Frontal cortex (tissue), 4 donors: ENCODE measurements around the gene ADAMTS2. TPM values are rescaled to one million over a fixed set of nuclear protein-coding genes. Genes with fewer than 3 reads are reported as not detected.
A peak's percentile ranks its signal among the peaks of the same experiment; 100 is the strongest.
"Not testable (repeated sequence)": the region's sequence is repeated elsewhere in the genome, so short reads cannot be mapped to it uniquely, and the experiment has no call there.

Experiments used
- DNase-seq, 2 donors: peaks; one replicate each; pipeline ENCODE4 v3.0.0; 2012; ENCODE audit warnings: low spot score in 2 of 2
- FAIRE-seq: peaks from 2 replicates; lab custom pipeline; 2012; peaks lifted over from hg19 to GRCh38; lab: Jason Lieb, UNC
- total RNA-seq: library from RNA; depleted of rRNA; stranded (reverse); fragments of >200 nt; gene quantifications from one replicate; pipeline ENCODE4 v1.2.3, GENCODE V29; 2014
- donor health status: control.
- donor health status: control.
- donor health status: control.

The ADAMTS2 gene
- total RNA-seq, 1 donor from 2014 or later, result 3.3 TPM

DNA sequence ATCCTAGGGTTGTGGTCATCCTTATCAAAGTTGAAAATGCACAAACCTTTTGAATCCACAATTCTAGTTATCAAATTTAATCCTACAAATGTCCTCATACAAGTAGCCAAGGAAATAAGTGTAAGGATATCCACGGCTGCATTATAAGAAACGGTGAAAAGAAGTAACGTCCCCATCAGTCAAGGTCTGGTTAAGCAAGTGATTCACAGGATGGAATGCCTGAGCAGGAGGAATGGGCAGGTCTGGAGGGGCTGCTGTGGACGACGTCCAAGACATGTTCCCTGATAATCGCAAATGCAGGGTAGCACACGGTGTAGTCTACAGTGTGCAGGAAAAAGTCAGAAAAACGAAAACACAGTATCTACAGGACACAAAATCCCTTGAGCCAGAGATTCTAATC is 118.6 kb downstream of the ADAMTS2 start:
- DNase-seq, result no peak
- no peak for FAIRE-seq

DNA sequence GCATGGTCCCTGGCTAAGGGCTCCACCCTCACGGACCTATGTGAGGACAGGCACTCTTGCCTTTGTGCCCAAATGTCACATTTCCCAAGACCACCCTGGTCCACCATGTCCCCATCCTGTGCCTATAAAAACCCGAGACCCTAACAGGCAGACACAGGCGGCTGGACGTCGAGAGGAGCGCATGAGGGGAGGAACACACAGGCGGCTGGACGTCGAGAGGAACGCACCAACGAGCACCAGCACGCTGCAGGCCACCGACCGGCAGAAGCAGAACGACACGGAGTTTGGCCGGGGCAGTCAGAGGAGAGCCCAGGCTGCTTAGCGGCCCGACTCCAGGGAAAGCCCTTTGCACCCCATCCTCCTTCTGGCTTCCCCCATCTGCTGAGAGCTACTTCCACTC is 119.9 kb downstream of the ADAMTS2 start:
- no peak for DNase-seq
- no peak for FAIRE-seq

DNA sequence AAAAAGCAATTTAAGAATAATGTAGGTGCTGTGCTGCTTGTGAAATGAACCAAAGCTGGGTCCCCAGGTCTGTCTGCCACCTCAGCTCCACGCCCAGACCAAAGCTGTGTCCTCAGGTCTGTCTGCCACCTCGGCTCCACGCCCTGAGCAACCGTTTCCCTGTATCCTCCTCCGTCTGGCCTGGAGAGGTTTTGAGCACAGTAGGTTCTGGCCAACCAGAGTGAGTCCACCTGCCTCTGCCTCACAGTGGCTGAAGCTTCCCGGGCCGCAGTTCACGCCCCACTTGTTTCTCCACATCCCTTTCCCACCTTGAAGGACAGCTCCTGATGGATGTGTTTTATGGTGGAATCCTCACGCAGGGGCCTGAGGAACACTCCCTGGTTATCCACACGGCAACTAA is 120.5 kb downstream of the ADAMTS2 start:
- no peak for FAIRE-seq
- DNase-seq, result no peak

DNA sequence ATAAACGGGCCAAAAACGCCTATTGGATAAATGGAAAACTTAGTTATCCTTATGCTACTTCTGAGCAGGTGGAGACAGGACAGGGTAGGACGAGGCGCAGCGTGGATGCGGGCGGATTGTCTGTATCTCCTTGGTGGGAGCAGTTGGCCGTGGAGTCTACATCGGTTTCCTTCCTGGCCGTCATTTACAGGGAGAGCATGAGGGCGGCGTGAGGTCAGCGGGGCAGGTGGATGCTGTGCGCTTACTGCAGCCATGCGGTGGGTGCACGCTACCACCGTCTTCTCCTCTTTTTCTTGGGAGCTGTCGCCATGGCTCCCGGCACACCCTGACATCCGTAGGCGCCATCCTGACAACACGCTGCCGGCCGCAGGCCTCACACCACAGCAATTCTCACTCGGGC is 121.3 kb downstream of the ADAMTS2 start:
- FAIRE-seq (no peak), DNase-seq (no peak)

DNA sequence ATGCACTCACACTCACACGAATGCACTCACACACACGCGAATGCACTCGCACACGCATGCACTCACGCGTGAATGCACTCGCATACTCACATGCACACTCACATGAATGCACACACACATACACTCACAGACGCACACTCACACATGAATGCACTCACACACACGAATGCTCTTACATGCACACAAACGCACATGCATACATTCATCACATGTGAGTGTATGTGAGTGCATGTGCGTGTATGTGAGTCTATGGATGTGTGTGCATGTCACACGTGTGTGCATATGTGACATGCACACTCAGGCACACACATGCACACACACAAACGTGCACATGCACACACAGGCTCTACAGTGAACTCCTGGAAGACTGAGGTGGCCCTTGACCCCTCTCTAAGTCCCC is 121.7 kb downstream of the ADAMTS2 start:
- FAIRE-seq (no peak), DNase-seq (no peak)

DNA sequence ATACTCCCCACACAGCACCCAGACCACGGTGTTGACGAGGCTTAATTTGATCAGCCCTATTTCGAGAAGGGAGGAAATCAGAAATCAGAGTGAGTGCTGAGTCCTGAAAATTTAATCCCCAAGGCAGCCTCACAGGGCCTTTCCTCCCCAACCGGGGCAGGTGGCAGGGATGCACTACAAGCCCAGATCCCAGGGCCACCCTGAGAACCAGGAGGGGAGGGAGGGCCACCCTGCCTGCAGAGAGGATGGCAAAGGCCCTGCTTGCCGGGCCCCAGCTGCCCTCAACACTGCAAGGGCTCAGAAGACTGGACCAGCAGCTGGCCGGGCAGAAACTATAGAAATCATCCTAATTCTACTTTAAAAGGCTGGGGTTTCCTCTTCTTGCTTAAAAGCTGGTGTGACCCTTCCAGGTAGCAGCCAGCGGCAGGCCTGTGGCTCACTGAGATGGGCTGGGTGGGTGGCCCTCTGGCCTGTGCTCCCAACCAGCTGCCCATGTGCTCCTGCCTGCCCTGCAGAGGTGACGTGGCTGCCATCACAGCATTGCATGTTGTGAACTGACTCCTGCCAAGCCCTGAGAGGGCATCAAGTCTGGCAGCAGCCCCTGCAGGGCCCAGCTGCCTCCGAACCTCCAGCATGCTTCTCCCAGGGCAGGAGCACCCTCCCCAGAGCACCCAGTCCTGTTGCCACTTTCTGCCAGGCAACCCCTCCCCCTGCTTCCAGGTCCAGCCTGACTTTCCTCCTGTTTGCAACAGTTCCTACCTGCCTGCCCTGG is 122.8 kb downstream of the ADAMTS2 start:
- DNase-seq (no peak), FAIRE-seq (no peak)

DNA sequence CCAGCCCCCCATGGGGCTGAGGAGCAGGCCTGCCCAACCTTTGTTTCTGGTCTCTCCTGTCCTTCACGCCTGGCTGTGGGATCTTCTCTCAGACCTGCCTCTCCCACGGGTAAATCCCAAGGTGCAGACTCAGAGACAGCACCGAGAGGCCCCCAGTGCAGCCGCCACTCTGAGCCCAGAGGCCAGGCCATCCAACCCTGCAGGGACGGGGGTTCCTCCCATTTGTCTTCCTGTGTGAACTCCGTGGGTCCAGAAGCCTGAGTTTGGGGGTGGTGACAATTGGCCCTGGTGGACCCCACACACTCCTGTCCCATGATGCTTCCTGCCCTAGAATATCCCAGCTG is 123.4 kb downstream of the ADAMTS2 start:
- FAIRE-seq (no peak), DNase-seq (no peak)

DNA sequence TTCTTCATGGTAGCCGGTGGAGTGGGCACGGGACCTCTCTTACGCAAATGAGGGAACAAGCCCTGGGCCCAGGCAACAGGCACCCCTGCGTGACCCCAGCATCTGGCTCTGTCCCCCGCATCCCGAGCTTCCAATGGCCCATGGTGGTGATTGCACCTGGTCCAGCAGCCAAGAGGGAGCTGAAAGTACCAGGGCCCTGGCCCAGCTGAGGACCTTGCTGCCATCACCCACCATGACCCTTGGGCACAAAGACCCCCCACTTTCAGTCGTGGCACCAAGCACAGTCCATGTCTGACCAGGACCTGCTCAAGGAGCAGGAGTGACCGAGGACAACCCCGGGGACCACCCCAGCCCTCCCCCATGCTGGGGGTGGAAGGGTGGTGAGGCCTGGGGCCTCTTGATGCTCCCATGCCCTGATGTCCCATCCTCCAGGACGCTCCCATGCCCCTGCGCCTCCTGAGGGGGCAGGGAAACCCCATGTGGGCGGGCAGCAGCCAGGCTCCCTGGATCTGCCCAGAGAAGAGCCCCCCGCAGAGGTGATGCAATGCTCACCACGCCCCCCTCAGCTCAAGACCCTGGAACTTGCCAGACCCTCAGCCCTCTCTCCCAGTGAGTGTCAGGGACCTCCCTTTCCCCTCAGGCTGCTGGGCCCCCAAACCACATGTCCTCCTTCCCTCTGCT is 123.9 kb downstream of the ADAMTS2 start:
- no peak for DNase-seq
- FAIRE-seq, result no peak

DNA sequence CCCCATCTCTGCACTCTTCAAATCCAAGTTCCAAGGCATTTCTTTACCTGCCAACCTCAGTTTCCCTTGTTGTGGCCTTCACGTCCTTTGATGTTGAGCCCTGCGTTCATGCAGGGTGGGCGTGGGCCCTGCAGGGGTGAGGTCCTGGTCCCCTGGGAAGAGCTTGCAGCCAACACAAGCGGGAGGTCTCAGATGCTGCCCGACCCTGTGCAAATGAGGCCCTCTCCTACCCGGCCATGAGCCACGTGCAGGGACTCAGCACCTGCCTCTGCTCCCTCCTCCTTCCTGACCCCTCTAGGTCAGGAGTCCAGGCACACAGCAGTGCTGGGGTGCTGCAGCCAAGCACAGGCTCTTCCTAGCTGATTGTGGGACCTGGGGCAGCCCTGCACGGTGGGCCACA is 124.5 kb downstream of the ADAMTS2 start:
- no peak for DNase-seq
- FAIRE-seq, result no peak

DNA sequence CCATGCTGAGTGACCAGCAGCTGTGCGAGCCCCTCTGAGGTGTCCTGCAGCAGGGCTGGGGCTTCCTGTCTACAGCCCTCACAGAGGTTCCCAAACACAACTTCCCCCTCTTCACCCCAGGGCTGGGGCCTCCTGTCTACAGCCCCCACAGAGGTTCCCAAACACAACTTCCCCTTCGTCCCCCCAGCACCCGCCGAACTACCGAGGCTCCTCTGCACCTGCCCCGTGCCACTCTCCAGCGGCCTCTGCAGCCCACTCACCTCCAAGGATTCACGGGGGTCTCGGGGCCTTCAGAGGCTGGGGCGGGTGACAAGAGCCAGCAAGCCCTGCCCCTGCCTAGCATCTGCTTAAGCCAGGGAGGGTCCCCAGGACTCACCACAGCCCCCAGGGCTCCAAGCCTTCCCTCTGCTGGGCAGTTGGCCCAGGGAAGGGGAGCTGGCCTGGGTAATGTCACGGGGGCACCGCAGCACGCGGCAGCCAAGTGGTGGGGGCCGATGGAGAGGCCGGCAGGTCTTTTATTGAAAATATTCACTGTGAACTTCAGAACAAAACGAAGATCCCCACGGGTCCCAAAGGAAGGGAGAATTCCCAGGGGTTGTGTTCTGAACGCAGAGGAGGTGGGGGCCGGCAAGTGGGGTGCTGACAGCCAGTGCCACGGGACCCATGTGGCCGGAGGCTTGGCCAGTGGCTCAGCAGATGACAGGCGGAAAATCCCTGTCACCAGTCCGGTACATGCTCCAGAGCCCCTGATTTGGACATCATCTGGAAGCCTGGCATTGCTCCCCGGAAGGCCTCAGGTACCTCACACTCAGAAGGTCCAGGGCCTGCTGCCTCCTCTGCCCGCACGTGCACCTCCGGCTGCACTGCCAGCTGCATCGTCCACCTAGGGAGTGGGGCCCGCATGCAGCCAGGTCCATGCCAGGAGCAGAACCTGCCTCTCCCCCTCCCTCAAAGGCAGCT is 125.3 kb downstream of the ADAMTS2 start:
- no peak for FAIRE-seq

DNA sequence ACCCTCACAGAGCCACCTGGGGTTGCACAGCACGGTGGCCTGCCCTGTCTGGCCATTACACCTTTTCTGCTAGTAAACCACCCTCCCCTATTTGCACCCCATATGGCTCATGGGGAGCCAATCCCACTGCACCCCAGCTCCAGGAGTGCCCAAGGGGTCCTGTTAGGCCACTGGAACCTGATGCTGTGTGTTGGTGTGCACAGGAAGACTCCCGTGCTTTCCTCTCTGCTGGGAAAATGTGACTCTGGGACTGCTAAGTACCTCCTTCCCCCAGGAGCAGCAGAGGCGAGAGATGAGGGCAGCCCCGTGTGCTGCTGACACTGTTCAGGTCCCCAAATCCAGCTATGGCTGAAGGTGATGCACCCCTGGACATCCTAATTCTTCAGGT is 126.3 kb downstream of the ADAMTS2 start:
- DNase-seq, result no peak
- FAIRE-seq, result no peak

More for the DNA sequence above, 125.3 kb downstream of the ADAMTS2 start:
- DNase-seq, result no peak

DNA sequence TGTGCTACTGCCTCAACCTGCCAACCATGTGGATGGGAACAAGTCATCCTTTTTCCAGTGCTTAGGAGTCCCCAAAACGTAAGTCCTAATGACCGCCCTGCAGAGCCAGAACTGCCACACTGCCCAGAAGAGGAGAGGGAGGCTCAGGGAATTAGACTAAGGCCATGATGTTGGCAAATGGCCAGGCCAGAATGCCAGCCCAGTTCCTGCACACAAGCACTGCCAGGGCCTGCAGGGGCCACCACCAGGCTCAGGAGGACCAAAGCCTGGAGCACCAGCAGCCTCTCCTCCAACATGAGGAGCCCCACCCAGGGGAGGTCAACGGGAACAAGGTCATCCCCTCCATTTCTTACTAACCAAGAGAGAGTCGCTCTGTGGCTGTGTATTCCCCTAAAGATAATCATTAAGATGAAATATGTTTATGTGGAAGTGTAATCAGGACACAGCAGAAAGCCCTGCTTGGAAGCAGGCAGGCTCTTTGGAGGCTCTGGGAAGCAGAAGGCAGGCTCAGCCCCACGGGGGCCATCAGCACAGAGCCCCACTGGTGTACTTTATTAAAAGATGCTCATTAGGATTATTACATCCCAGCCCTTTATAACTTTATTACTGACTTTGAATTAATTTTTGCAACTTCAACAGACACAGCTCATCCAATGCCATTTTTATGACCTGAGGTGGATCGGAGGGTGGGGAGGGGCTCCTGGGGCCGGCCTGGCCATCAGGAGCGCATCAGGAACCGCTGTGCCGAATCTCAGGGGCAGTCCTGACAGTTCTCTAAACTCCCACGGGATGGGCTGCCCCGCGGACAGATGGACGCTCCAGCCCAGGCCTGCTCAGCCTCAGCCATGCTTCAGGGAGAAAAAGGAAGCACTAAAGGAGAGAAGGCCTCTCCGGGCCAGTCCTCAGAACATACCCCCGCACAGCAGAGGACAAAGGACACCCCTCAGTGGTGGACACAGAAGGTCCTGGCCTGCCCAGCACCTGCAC is 127.0 kb downstream of the ADAMTS2 start:
- no peak for FAIRE-seq
- DNase-seq, result no peak

DNA sequence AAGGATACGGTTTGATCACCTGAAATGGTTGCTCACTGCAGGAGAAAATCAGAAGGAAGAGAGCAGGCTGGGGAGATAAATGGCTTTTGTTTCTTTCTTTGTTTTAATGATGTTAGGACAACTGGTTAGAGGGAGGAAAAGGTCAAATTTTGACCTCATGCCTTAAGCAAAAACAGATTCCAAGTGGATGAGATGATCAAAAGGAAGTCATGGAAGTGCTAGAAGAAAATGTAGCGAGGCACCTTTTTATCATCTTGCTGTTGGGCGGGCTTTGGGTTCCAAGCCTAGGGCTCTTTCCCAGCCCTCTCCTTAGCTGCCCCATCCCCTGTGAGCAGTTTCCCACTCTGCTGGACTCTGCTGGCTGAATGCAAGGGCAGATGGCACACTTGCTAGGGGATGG is 127.9 kb downstream of the ADAMTS2 start:
- DNase-seq (no peak), FAIRE-seq (no peak)

DNA sequence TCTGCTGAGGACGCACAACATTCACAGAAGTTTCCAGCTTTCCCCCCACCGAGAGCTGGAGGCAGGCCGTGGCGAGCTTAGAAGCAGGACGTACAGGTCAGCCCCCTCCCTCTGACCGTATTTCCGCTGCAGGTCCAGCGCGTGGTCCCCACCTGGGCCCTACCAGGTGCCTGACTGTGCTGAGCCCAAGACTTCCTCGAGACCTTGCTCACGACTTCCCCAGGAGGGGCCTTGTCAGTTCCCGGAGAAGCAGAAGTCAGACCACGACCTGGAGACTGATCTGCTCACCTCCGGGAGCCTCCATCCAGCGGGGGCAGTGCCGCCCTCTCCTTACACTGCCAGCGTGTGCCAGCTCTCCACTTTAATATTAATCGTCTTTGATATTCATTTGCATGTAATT is 128.9 kb downstream of the ADAMTS2 start:
- not testable (repeated sequence) for FAIRE-seq, DNase-seq

DNA sequence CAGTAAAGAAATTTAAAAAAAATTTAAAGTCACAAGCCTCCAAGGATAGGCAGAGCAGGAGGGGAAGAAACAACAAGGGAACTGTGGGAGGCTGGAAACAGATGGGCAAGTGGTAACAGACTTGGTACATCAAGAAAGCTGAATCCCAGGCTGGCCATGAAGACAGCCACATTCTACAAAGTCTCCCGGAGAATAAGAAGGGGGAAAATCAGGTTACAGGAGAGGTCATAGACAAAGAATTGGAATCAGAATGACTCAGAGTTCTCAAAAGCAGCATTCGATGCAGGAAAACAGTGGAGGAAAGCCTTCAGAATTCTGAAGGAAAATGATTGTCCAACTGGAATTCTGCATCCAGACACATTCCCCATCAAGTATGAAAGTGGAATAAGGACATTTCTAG is 129.7 kb downstream of the ADAMTS2 start:
- DNase-seq (no peak), FAIRE-seq (no peak)

DNA sequence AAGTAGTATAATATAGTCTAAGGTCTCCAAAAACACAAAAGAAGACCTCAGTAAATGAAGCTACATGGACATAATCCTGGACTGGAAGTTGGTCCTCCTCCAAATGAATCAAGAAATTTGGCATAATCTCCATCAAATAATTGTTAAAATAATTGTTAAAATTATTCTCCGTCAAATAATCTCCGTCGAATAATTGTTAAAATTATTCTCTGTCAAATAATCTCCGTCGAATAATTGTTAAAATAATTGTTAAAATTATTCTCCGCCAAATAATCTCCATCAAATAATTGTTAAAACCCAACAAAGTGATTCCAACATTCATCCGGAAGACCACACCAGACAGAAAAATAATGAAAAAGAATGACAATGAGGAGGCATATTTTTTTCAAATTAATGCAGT is 130.6 kb downstream of the ADAMTS2 start:
- FAIRE-seq (peak; percentile 8), DNase-seq (no peak)

DNA sequence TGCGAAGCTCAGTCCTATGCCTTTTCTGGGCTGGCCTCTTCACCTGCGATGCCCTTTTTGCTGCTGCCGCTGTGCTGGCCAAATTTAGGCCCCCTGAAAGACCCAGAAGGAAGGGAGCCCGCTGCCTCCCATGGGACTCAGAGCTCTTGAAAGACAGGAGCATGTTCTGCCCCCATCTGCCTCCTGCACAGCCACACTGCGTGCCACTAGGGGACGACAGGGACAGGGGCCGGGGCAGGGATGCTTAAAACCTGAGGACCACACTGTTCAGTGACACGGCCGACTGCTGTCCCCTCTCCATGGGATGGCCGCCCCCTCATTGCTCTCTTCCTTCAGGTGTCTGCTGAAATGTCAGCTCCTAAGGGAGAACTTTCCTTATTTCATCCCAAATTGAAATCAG is 132.4 kb downstream of the ADAMTS2 start:
- DNase-seq (peak in 1 of 2 donors; percentile 31), FAIRE-seq (no peak)

DNA sequence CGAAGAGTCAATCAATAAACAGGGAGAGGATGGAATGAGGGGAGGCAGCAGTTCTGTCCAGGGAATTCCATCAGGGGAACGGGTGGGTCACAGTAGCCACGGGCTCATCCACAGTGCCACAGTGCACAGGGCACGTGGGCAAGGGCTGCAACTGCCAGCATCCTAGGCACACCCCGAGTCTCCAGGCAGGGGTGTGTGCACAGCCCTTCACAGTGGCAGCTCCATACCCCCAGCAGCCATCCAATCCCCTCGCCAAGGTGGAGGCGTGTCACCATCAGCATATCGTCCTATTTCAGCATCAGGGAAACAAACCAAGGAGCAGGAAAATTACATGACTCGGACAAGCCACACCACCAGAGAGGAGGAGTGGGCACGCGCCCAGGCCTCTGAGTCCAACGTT is 133.6 kb downstream of the ADAMTS2 start:
- FAIRE-seq, result no peak
- DNase-seq, result no peak

DNA sequence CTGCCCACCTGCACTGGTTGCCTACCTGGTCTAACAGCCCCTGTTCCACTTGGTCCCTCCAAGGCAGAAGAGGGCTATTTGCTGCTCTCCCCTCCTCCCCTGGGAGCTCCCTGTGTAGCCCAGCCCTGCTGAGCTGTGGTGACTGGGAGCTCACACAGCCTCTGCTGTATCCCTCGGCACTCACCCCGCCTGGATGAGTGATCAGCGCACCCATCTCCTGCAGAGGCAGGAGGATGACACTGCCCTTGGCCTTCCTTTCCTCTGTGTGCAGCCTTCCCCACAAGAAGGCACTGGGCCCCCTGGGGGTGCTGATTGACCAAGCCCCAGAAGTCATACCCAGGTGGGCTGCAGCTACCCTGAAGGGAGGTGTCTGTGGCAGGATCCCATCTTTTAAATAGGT is 134.2 kb downstream of the ADAMTS2 start:
- DNase-seq, result no peak
- no peak for FAIRE-seq
